Esophagus squamous epithelium (tissue), 5 donors: ENCODE data around the gene DCBLD2. TPM values are rescaled to one million over a fixed set of nuclear protein-coding genes. Genes with fewer than 3 reads are reported as not detected.
"Not testable (repeated sequence)": the region's sequence is repeated elsewhere in the genome, so short reads cannot be mapped to it uniquely, and the experiment has no call there.

ENCODE experiments used
- DNase-seq: peaks from one replicate; lab custom pipeline; 2025; lab: John Stamatoyannopoulos, UW
- H3K27ac ChIP-seq, 4 donors: fragments of 200-600 bp; sonication (generic); one replicate each; pipeline ENCODE4 v1.5.1; 2016 to 2019; ENCODE audit warnings: mild to moderate bottlenecking in 1 of 4
- H3K27me3 ChIP-seq, 4 donors: fragments of 200-600 bp; sonication (generic); 1 replicate in 3 of 4; 2 replicates in 1 of 4; pipeline versions ENCODE4 v1.5.1 to v1.6.0; 2017 to 2021; ENCODE audit warnings: antibody characterized with exemption in 1 of 4
- H3K36me3 ChIP-seq, 3 donors: fragments of 200-600 bp; sonication (generic); one replicate each; pipeline ENCODE4 v1.5.1; 2016 to 2019
- H3K4me1 ChIP-seq, 3 donors: fragments of 200-600 bp; sonication (generic); one replicate each; pipeline ENCODE4 v1.5.1; 2017 to 2019
- H3K4me3 ChIP-seq, 4 donors: fragments of 200-600 bp; sonication (generic); 1 replicate in 3 of 4; 2 replicates in 1 of 4; pipeline ENCODE4 v1.5.1; 2016 to 2019; ENCODE audit warnings: mild to moderate bottlenecking in 2 of 4, moderate library complexity in 1 of 4
- H3K9me3 ChIP-seq, 3 donors: fragments of 200-600 bp; sonication (generic); one replicate each; pipeline ENCODE4 v1.5.1; 2016 to 2019
- POLR2A ChIP-seq, 4 donors: fragments of 450-650 bp; IDR thresholded peaks; one replicate each; pipeline ENCODE4 v1.6.1; 2017; ENCODE audit warnings: antibody characterized with exemption in 4 of 4, mild to moderate bottlenecking in 4 of 4, moderate library complexity in 3 of 4
- WGBS, 2 donors: methylation state at CpG; one replicate each; pipeline ENCODE4 v1.1.5; 2018; 5-methylcytosine and 5-hydroxymethylcytosine counted together
- intact Hi-C: fragments of 100-400 bp; cut with DNase I; formaldehyde crosslinking; loops from one replicate; pipeline ENCODE4 v1.15.0; 2022
- total RNA-seq, 4 donors: library from RNA; depleted of rRNA; stranded (reverse); fragments of >200 nt; gene quantifications; one replicate each; pipeline ENCODE4 v1.1.0, GENCODE V29; 2016
- TF ChIP-seq, protein P1 (sequence below), 6 experiments: fragments of 450-650 bp in 4 of 6; fragments of 200-600 bp in 2 of 6; sonication (generic) in 2 of 6; IDR thresholded peaks; one replicate each; pipeline ENCODE4 v1.5.1; 2016 to 2019; ENCODE audit warnings: antibody characterized with exemption in 6 of 6, mild to moderate bottlenecking in 4 of 6, moderate library complexity in 4 of 6
- donor health status: DM: yes; HTN: yes; CAD: no.

The DCBLD2 gene
- total RNA-seq, 4 donors from 2014 or later: 3.7 to 21.4 (median 8.5) TPM

- TF ChIP-seq, protein P1, sequence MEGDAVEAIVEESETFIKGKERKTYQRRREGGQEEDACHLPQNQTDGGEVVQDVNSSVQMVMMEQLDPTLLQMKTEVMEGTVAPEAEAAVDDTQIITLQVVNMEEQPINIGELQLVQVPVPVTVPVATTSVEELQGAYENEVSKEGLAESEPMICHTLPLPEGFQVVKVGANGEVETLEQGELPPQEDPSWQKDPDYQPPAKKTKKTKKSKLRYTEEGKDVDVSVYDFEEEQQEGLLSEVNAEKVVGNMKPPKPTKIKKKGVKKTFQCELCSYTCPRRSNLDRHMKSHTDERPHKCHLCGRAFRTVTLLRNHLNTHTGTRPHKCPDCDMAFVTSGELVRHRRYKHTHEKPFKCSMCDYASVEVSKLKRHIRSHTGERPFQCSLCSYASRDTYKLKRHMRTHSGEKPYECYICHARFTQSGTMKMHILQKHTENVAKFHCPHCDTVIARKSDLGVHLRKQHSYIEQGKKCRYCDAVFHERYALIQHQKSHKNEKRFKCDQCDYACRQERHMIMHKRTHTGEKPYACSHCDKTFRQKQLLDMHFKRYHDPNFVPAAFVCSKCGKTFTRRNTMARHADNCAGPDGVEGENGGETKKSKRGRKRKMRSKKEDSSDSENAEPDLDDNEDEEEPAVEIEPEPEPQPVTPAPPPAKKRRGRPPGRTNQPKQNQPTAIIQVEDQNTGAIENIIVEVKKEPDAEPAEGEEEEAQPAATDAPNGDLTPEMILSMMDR (IDR thresholded peaks at IDR 0.05): no peak
- no peak for TF ChIP-seq POLR2A (IDR thresholded peaks at IDR 0.05)
- intact Hi-C loops: no loop called here
- DNase-seq: no peak
- Histone ChIP-seq H3K27ac (no peak overlapping the region), H3K4me3 (no peak overlapping the region), H3K27me3 (no peaks in the 10 kb centered on the region), H3K36me3 (peaks cover 0 to 18% (median 0%) of the 10 kb centered on the region in 3 donors), H3K9me3 (peaks cover 0 to 20% (median 0%) of the 10 kb centered on the region in 3 donors), H3K4me1 (peaks cover 0 to 10% (median 0%) of the 10 kb centered on the region in 3 donors)
- 71% methylated on average over 1 of the region's 1 CpG for WGBS, 2 donors
Measured at GRCh38 chr3:98855806-98856400, 45.6 kb downstream of the DCBLD2 start.

- intact Hi-C loops: no loop called here
- WGBS, 2 donors: 96 to 100% methylated on average over 1 of the region's 1 CpG
- H3K4me1 ChIP-seq: no peaks in the 10 kb centered on the region
- peaks cover 0 to 16% (median 0%) of the 10 kb centered on the region in 3 donors for H3K36me3 ChIP-seq
- H3K4me3 ChIP-seq: no peak overlapping the region
- no peak for DNase-seq
- H3K9me3 ChIP-seq: no peaks in the 10 kb centered on the region
- no peaks in the 10 kb centered on the region for H3K27me3 ChIP-seq
- no peak overlapping the region for H3K27ac ChIP-seq
- TF ChIP-seq POLR2A (IDR thresholded peaks at IDR 0.05): no peak
- TF ChIP-seq, protein P1 (IDR thresholded peaks at IDR 0.05): no peak
Measured at GRCh38 chr3:98848108-98848507, 53.4 kb downstream of the DCBLD2 start.

DNA sequence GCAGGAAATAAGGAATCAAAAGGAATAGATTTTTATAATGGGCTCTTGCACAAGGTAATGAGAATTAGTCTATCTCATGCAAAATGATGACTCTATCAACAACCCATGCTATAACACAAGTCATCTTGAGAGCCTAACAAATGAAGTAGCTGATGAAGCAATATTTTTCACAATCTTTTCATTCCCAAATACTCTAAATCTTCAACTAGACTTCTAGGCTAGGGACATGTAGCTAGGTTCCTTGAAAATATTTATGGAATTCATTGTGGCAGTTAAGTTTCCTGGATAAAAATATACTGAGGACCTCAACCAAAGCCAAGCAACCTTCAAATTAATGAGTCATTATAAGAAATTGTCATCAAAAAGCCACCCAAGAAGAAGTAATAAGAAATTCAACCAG, 55.4 kb downstream of the DCBLD2 start:
- Histone ChIP-seq H3K36me3 (peaks cover 0 to 16% (median 0%) of the 10 kb centered on the region in 3 donors), H3K27ac (no peak overlapping the region), H3K9me3 (no peaks in the 10 kb centered on the region), H3K4me3 (no peak overlapping the region), H3K27me3 (no peaks in the 10 kb centered on the region), H3K4me1 (no peaks in the 10 kb centered on the region)
- no peak for DNase-seq
- intact Hi-C loops: no loop called here
- no peak for TF ChIP-seq POLR2A (IDR thresholded peaks at IDR 0.05)
- TF ChIP-seq, protein P1 (IDR thresholded peaks at IDR 0.05): no peak

GRCh38 chr3:98843266-98843959, 58.1 kb downstream of the DCBLD2 start:
- H3K27me3 ChIP-seq: no peaks in the 10 kb centered on the region
- intact Hi-C loops: no loop called here
- no peak overlapping the region for H3K4me3 ChIP-seq
- WGBS, 2 donors: 78 to 81% methylated on average over 7 of the region's 7 CpGs
- H3K4me1 ChIP-seq: no peaks in the 10 kb centered on the region
- peaks cover 0 to 10% (median 0%) of the 10 kb centered on the region in 3 donors for H3K36me3 ChIP-seq
- no peak for DNase-seq
- H3K27ac ChIP-seq: no peak overlapping the region
- H3K9me3 ChIP-seq: no peaks in the 10 kb centered on the region
- TF ChIP-seq, protein P1 (IDR thresholded peaks at IDR 0.05): no peak
- TF ChIP-seq POLR2A (IDR thresholded peaks at IDR 0.05): no peak

DNA sequence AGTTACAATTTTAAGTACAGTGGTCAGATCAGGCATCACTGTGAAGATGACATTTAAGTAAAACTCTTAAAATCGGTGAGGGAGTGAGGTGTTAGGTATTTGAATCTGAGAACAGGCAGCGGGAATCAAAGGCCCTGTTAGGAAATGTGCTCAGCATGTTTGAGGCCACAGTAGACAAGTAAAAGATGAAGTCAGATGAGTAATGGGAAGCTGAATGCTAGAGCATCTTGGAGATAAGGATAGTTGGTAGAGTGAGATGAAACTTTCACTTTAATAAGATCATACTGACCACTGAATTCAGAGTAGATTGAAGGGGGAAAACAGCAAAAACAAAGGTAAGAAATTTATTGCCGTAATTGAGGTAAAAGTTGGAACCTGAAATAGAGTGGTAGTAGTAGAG, 61.6 kb downstream of the DCBLD2 start:
- no peak overlapping the region for H3K27ac ChIP-seq
- no peaks in the 10 kb centered on the region for H3K36me3 ChIP-seq
- intact Hi-C loops: no loop called here
- no peaks in the 10 kb centered on the region for H3K4me1 ChIP-seq
- WGBS, 2 donors: 85 to 96% methylated on average over 3 of the region's 3 CpGs
- TF ChIP-seq POLR2A (IDR thresholded peaks at IDR 0.05): no peak
- TF ChIP-seq, protein P1 (IDR thresholded peaks at IDR 0.05): no peak
- no peaks in the 10 kb centered on the region for H3K27me3 ChIP-seq
- no peak for DNase-seq
- no peaks in the 10 kb centered on the region for H3K9me3 ChIP-seq
- no peak overlapping the region for H3K4me3 ChIP-seq

DNA sequence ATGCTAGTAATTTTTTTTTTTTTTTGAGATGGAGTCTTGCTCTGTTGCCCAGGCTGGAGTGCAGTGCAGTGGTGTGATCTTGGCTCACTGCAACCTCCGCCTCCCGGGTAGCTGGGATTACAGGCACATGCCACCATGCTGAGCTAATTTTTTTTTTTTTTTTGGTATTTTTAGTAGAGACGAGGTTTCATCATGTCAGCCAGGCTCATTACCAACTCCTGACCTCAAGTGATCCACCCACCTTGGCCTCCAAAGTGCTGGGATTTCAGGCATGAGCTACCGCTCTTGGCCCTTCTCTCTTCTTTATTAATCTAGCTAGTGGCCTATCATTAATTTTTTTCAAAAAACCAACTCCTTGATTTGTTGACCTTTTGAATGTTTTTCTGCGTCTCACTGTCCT, 70.4 kb downstream of the DCBLD2 start:
- H3K27me3 ChIP-seq, intact Hi-C loops, H3K36me3 ChIP-seq, H3K9me3 ChIP-seq, H3K4me3 ChIP-seq, H3K27ac ChIP-seq, H3K4me1 ChIP-seq, DNase-seq: not testable (repeated sequence)
- WGBS, 2 donors: 85 to 94% methylated on average over 5 of the region's 5 CpGs
